ENCODE measurements around the gene MED9. TPM values are rescaled to one million over a fixed set of nuclear protein-coding genes. Genes with fewer than 3 reads are reported as not detected.
"Not testable (repeated sequence)": the region's sequence is repeated elsewhere in the genome, so short reads cannot be mapped to it uniquely, and the experiment has no call there.

The MED9 gene
- total RNA-seq, 1 experiment from 2014 or later, result 13.3 TPM

DNA sequence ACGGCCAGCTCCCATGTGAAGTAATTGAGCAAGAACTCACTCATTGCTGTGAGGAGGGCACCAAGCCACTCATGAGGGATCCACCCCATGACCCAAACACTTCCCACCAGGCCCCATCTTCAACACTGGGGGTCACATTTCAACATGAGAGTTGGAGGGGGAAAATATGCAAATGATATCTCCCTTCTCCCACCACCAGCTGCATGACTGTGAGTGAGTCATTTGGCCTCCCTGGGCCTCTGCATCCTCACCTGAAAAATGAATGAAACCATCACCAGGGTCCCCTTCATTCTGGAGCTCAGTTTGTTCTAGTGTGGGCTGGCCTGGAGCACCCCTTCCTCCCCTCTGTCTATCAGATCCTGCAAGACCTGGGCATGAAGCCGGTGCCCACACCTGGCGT lies 6.8 kb upstream of the MED9 start:
- Histone ChIP-seq H3K36me3 (no peaks in the 10 kb centered on the region), H3K4me3 (no peak overlapping the region), H3K9me3 (no peaks in the 10 kb centered on the region), H3K27me3 (no peaks in the 10 kb centered on the region)
- DNase-seq, result no peak

DNA sequence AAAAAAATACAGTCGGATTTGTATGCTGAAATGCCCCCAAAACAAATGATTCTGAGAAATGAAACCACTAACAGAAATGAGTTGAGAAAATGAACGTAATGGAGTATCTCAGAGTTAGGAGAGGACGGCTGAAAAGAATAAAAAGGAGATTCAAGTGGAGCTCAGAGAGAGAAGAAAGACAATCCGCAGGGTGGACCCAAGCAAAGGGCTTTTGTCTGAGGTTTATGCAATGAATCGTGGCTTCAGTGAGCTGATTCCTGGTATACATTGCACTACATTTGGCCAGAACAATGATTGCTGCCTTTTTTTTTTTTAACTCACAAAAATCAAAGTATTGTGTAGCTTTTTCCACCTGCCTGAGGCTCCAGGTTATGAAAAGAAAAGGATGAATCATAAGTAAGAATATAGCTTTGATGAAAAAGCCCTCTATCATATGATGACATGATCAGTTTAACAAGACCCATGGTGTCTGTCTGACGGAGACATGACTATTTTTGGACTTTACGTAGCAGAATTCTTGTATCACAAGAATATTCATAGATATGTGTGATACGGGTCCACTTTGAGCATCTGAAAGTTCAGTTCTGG lies 4.4 kb upstream of the MED9 start:
- H3K27me3 ChIP-seq, result no peaks in the 10 kb centered on the region
- no peak for DNase-seq
- no peaks in the 10 kb centered on the region for H3K9me3 ChIP-seq
- no peaks in the 10 kb centered on the region for H3K36me3 ChIP-seq
- no peak overlapping the region for H3K4me3 ChIP-seq

DNA sequence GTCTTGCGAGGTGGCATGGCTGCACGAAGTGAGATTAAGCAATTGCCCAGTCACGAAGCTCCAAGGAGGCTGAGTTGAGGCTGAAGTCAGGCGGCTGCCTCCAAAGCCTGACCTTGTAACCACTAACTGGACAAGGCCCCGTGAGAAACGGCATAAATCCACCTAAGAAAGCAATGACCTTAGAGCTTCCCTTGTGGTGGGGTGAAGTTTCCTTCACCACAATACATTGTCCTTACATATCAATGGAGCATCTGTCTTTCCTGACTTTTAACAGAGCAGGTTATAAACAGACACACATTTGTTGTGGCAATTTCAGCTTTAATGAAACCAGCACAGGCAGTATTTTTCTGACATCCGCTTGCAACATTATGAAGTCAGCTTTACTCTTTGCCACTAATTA lies 2.5 kb upstream of the MED9 start:
- H3K4me3 ChIP-seq, result no peak overlapping the region
- H3K36me3 ChIP-seq, result no peaks in the 10 kb centered on the region; the same call in 1 of the 2 replicates
- DNase-seq, result no peak
- H3K27me3 ChIP-seq, result no peaks in the 10 kb centered on the region
- no peaks in the 10 kb centered on the region for H3K9me3 ChIP-seq

DNA sequence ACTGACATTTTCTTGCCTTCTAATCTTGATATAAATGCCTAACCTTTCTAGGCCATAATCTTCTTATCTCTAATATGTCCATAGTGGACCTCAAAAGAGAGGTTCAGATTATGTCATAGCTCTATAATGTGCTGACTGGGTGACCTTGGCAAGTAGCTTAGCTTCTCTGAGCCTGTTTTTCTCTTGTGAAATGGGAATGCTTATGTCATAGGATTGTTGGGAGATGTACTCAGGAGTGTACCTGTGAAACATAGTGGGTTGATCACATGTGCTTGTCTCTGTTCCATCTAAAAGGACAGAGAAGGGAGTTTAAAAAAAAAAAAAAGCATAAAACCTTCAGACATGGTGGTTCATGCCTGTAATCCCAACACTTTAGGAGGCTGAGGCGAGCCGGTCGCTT lies 2.4 kb downstream of the MED9 start:
- no peak overlapping the region for H3K4me3 ChIP-seq
- no peak for DNase-seq
- no peaks in the 10 kb centered on the region; the same call in 1 of the 2 replicates for H3K36me3 ChIP-seq
- no peaks in the 10 kb centered on the region for H3K27me3 ChIP-seq
- no peaks in the 10 kb centered on the region for H3K9me3 ChIP-seq

GRCh38 chr17:17480593-17481148 lies 3.9 kb downstream of the MED9 start:
- DNase-seq, result no peak
- no peaks in the 10 kb centered on the region for H3K27me3 ChIP-seq
- H3K4me3 ChIP-seq, result no peak overlapping the region
- no peaks in the 10 kb centered on the region for H3K9me3 ChIP-seq
- H3K36me3 ChIP-seq, result no peaks in the 10 kb centered on the region; the same call in 1 of the 2 replicates

GRCh38 chr17:17481860-17482259 lies 5.1 kb downstream of the MED9 start:
- no peaks in the 10 kb centered on the region for H3K9me3 ChIP-seq
- DNase-seq, result no peak
- H3K4me3 ChIP-seq, result no peak overlapping the region
- no peaks in the 10 kb centered on the region for H3K27me3 ChIP-seq
- H3K36me3 ChIP-seq, result no peaks in the 10 kb centered on the region; the same call in 1 of the 2 replicates

DNA sequence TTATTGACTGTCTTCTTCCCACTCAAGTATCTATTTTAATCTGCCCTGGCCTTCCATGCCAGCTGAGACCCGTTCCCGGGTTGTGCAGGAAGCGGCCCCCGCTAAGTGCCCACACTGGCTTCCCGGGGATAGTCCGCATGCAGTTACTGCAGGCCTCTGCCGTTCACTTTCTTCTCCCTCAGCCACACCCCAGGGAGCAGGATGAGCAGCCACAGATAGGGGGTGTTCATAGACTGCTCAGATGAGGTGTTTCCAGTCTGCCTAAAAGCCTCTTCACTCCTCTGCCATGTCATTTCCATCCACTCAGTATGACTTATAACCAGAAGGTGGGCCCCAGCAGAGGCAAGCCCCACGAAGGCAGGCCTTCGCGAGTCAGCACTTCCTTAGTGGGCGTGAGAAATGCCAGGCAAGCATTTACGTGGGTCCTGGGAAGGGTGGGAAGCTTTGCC lies 7.7 kb downstream of the MED9 start:
- H3K9me3 ChIP-seq, result no peaks in the 10 kb centered on the region
- H3K36me3 ChIP-seq, result no peaks in the 10 kb centered on the region
- H3K27me3 ChIP-seq, result no peaks in the 10 kb centered on the region
- no peak overlapping the region for H3K4me3 ChIP-seq
- peak; percentile 9 for DNase-seq

DNA sequence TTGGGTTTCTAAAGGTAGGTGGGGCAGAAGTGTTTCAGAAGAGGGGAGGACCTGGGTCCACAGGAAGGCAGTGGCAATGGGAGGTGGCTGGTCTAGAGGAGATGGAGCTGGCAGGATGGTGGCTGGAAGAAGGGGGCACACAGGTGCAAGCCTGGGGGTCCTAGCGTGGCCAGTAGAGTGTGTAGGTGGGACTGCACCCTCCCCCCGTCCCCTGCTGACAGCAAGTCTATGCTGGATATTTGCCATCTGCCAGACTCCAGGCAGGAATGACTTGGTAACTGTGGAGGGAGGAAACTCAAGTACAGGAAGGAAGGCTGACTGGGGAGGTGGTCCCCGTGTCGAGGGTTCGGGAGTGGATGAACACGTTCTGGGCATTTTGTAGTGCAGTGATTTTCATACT lies 8.6 kb downstream of the MED9 start:
- DNase-seq, result no peak
- no peak overlapping the region for H3K4me3 ChIP-seq
- no peaks in the 10 kb centered on the region for H3K27me3 ChIP-seq
- H3K36me3 ChIP-seq, result no peaks in the 10 kb centered on the region
- no peaks in the 10 kb centered on the region for H3K9me3 ChIP-seq

GRCh38 chr17:17486416-17486815 lies 9.6 kb downstream of the MED9 start:
- DNase-seq, H3K9me3 ChIP-seq, H3K27me3 ChIP-seq, H3K36me3 ChIP-seq, H3K4me3 ChIP-seq: not testable (repeated sequence)

GRCh38 chr17:17487998-17488397 lies 11.2 kb downstream of the MED9 start:
- no peaks in the 10 kb centered on the region for H3K27me3 ChIP-seq
- H3K9me3 ChIP-seq, result no peaks in the 10 kb centered on the region
- H3K4me3 ChIP-seq, result no peak overlapping the region
- no peaks in the 10 kb centered on the region for H3K36me3 ChIP-seq
- DNase-seq, result no peak

- Histone ChIP-seq H3K36me3 (no peaks in the 10 kb centered on the region), H3K9me3 (no peaks in the 10 kb centered on the region), H3K27me3 (no peaks in the 10 kb centered on the region), H3K4me3 (no peak overlapping the region)
- no peak for DNase-seq
Observed at GRCh38 chr17:17491031-17491471, 14.3 kb downstream of the MED9 start.

DNA sequence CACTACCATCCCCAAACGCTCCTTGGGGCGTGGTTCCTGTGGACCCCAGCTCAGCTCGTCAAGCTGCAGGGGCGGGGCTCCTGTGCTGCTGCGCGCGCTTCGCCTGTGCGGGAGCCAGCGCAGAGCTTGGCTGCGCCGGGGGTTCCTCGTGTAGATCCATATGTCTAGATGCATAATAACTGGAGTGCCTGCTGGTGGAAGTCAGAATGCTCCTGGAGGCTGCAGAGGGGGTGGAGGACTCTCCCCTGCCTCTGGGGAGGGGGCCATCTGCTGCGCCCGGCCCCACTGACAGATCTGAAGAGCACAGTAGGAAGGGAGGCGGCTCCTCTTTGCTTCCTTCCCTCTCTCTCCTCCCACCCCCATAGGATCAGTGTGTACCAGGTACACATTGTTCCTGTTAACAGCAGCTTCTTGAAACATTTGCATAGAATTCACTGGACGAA lies 14.8 kb downstream of the MED9 start:
- no peak for DNase-seq
- Histone ChIP-seq H3K9me3 (no peaks in the 10 kb centered on the region), H3K4me3 (no peak overlapping the region), H3K27me3 (no peaks in the 10 kb centered on the region), H3K36me3 (no peaks in the 10 kb centered on the region)

DNA sequence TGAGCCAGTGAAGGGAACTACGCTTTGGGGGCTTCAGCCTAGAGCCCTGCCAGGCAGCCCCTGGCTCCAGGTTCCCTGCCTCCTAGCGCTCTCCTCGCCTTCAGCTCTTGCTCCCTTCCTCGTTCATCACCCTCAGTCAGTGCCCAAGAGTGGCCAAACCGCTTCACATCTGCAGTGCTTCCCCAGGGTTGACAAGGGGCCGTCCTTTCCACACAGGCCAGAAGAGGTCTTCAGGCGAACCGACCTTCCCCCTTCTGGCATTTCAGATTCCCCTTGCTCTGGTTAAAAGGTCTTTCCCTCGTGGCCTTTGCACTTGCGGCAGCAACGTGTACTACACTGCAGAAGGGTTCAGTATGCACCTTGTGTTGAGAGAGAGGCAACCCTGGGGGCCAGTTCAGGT lies 15.3 kb downstream of the MED9 start:
- Histone ChIP-seq H3K9me3 (no peaks in the 10 kb centered on the region), H3K27me3 (no peaks in the 10 kb centered on the region), H3K4me3 (no peak overlapping the region), H3K36me3 (no peaks in the 10 kb centered on the region)
- no peak for DNase-seq

DNA sequence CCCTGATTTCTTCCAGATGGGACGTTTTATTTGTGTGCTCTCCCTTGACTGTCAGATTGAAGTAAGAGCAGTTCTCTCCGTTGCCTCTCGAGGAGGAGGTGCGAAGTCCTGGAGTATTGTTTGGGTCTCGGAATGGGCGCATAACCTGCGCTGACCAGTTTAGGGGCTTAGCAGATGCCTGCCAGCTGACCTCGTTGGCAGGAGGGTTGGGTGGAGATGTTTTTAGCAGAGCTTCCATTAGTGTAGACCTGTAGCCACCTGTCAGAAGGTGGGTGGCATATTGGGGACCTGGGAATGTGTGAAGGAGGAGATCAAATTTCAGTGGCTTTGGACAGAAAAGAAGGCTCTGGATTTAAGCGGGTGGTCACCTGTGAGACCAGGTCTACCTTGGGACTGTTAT lies 15.8 kb downstream of the MED9 start:
- no peaks in the 10 kb centered on the region for H3K27me3 ChIP-seq
- no peaks in the 10 kb centered on the region for H3K9me3 ChIP-seq
- no peak for DNase-seq
- no peaks in the 10 kb centered on the region for H3K36me3 ChIP-seq
- no peak overlapping the region for H3K4me3 ChIP-seq

GRCh38 chr17:17493249-17493985 lies 16.6 kb downstream of the MED9 start:
- no peak for DNase-seq
- H3K9me3 ChIP-seq, result no peaks in the 10 kb centered on the region
- H3K36me3 ChIP-seq, result no peaks in the 10 kb centered on the region
- no peak overlapping the region for H3K4me3 ChIP-seq
- no peaks in the 10 kb centered on the region for H3K27me3 ChIP-seq

DNA sequence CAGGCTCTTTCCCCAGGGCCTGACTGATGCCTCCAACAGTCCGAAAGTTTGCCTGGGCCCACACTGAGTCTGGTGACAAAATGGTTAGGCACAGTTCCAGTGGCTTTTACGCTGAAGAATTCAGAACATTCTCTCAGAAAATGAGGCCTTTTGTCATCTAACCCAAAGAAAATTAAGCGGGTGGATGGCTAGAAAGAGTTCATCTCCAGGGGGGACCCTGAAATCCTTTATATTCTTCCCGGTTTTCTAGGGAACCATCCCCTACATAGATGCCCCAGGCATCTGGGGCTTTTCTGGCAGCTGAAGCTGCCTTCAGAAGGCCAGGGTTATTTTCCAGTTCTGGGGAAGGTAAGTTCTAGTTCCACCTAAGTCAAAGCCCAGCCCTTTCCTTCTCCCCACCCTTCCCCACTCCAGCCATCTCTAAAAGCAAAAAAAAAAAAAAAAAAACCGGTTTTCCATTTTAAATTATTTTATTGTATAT lies 17.2 kb downstream of the MED9 start:
- Histone ChIP-seq H3K27me3 (no peaks in the 10 kb centered on the region), H3K36me3 (no peaks in the 10 kb centered on the region), H3K9me3 (no peaks in the 10 kb centered on the region), H3K4me3 (no peak overlapping the region)
- DNase-seq, result no peak

GRCh38 chr17:17494499-17494869 lies 17.7 kb downstream of the MED9 start:
- no peaks in the 10 kb centered on the region for H3K9me3 ChIP-seq
- H3K4me3 ChIP-seq, result no peak overlapping the region
- H3K27me3 ChIP-seq, result no peaks in the 10 kb centered on the region
- H3K36me3 ChIP-seq, result no peaks in the 10 kb centered on the region
- DNase-seq, result no peak

Measured in MG63 (cell line).